HG03025 (cell line): ENCODE measurements around the gene EBF4.
"Not testable (repeated sequence)": the region's sequence is repeated elsewhere in the genome, so short reads cannot be mapped to it uniquely, and the experiment has no call there.

Experiments used
- ATAC-seq: cut with Tn5 transposase; IDR thresholded peaks from one replicate; pipeline ENCODE4 v1.9.1; 2021; ENCODE audit warnings: mild to moderate bottlenecking, moderate library complexity; ENCODE audit not compliant: unreplicated experiment, low FRiP score

The EBF4 gene

GRCh38 chr20:2806351-2806701 is 113.7 kb downstream of the EBF4 start:
- ATAC-seq, result no peak

DNA sequence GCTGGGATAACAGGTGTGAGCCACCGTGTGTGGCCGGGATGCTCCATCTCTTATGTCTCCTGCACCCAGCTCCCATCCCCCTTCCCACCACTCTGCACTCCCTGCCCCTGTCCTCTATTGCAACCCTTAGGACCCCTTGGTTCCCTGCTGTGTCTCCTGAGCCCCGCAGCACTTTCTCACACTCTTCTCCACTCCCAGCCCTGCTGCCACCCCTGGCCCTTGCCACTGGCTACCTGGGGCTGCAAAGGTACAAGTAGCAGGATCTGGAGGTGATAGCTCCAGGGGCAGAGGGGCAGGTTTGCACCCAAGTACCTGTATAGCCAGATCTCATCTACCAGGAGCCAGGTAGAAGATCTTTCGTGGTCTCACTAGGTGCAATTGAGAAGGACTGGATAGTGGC is 114.4 kb downstream of the EBF4 start:
- no peak for ATAC-seq

DNA sequence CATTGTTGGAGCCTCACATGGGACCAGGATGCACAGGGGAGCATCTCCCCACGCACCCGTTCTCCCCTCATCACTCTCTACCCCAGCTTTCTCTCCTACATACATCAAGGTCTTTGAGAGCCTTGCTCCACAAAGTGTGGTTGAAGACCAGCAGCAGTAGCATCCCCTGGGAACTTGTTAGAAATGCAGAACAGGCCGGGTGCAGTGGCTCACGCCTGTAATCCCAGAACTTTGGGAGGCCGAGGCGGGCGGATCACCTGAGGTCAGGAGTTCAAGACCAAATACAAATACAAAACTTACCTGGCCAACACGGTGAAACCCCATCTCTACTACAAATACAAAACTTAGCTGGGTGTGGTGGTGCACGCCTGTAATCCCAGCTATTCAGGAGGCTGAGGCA is 115.3 kb downstream of the EBF4 start:
- not testable (repeated sequence) for ATAC-seq

DNA sequence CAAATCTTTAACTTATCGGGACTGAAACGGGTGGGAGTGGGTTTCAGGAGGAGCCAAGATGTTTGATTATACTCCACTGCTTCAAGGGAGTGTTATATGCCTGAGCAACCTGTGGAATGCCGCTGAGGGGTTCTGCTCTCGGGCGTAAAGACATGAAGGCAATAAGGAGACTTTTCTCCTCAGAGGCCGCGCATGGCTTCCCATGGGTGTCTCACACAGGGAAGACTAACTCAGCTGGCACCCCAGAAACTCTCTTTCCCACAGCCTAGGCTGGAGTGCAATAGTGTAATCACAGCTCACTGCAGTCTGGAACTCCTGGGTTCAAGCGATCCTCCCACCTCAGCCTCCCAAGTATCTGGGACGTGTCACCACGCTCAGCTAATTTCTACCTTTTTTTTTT is 117.1 kb downstream of the EBF4 start:
- ATAC-seq, result no peak
